ENCODE measurements around the gene CAMK1D. TPM values are rescaled to one million over a fixed set of nuclear protein-coding genes. Genes with fewer than 3 reads are reported as not detected.

Gene CAMK1D
- total RNA-seq, 1 experiment from 2014 or later: 10.2 TPM

DNA sequence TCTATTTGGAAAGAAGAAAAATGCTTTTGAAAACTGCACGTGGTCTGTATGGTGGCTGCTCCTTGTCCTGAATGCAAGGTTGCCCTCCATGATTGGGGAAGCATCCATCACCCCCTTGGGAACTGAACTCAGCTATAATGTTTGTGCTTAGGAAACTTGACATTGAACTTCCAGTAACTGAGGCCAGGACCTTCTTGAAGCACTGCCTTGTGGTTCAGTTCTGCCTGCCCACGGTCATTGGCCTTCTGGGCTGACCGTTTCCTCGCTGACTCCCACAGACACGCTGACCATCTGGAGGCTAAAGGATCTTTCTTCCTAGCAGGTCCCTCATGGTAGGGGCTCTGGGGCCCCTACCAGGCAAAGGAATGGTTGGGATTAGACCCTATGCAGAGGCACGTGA lies 247.8 kb downstream of the CAMK1D start:
- DNase-seq (ENCODE audit: low spot score): no peak

GRCh38 chr10:12597788-12598765 lies 248.7 kb downstream of the CAMK1D start:
- TF ChIP-seq GABPB1 (CRISPR knock-in tag; IDR thresholded peaks at IDR 0.05) (no peak), RORB (CRISPR knock-in tag; IDR thresholded peaks at IDR 0.05) (no peak), KAT7 (CRISPR knock-in tag; IDR thresholded peaks at IDR 0.05; ENCODE audit: borderline replicate concordance) (no peak), RELA (CRISPR knock-in tag; IDR thresholded peaks at IDR 0.05; ENCODE audit: borderline replicate concordance) (no peak), ZNF425 (CRISPR knock-in tag; conservative IDR thresholded peaks at IDR 0.05) (no peak), MXD4 (CRISPR knock-in tag; IDR thresholded peaks at IDR 0.05; ENCODE audit: borderline replicate concordance) (no peak)
- no peak for DNase-seq (ENCODE audit: low spot score)
- ChIA-PET POLR2A (interaction anchor here (0.6 kb wide), 1 partner anchor 359 kb away, joined by 3 read pairs; no protein-coding TSS in a partner anchor), CTCF (no interaction called here)
- peaks cover under 1% of the 10 kb centered on the region for H3K4me1 Mint-ChIP-seq
- peaks cover 22% of the 10 kb centered on the region for H3K36me3 Mint-ChIP-seq
- peaks cover 39% of the 10 kb centered on the region for H3K9me3 Mint-ChIP-seq
- no peak overlapping the region for H3K4me3 Mint-ChIP-seq
- no peaks in the 10 kb centered on the region for H3K27me3 Mint-ChIP-seq (ENCODE audit: low read depth)
- no peak overlapping the region for H3K27ac Mint-ChIP-seq
- ATAC-seq: no peak

More for the DNA sequence above, 247.8 kb downstream of the CAMK1D start:
- H3K4me3 Mint-ChIP-seq: no peak overlapping the region
- ATAC-seq: no peak
- CTCF ChIA-PET: no interaction called here
- no peaks in the 10 kb centered on the region for H3K4me1 Mint-ChIP-seq
- TF ChIP-seq, protein P1, sequence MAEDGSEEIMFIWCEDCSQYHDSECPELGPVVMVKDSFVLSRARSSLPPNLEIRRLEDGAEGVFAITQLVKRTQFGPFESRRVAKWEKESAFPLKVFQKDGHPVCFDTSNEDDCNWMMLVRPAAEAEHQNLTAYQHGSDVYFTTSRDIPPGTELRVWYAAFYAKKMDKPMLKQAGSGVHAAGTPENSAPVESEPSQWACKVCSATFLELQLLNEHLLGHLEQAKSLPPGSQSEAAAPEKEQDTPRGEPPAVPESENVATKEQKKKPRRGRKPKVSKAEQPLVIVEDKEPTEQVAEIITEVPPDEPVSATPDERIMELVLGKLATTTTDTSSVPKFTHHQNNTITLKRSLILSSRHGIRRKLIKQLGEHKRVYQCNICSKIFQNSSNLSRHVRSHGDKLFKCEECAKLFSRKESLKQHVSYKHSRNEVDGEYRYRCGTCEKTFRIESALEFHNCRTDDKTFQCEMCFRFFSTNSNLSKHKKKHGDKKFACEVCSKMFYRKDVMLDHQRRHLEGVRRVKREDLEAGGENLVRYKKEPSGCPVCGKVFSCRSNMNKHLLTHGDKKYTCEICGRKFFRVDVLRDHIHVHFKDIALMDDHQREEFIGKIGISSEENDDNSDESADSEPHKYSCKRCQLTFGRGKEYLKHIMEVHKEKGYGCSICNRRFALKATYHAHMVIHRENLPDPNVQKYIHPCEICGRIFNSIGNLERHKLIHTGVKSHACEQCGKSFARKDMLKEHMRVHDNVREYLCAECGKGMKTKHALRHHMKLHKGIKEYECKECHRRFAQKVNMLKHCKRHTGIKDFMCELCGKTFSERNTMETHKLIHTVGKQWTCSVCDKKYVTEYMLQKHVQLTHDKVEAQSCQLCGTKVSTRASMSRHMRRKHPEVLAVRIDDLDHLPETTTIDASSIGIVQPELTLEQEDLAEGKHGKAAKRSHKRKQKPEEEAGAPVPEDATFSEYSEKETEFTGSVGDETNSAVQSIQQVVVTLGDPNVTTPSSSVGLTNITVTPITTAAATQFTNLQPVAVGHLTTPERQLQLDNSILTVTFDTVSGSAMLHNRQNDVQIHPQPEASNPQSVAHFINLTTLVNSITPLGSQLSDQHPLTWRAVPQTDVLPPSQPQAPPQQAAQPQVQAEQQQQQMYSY (CRISPR knock-in tag; IDR thresholded peaks at IDR 0.05): no peak
- TF ChIP-seq PRRX2 (CRISPR knock-in tag; IDR thresholded peaks at IDR 0.05): no peak
- no peak for TF ChIP-seq ZNF425 (CRISPR knock-in tag; conservative IDR thresholded peaks at IDR 0.05)
- no peak for TF ChIP-seq IRF2 (CRISPR knock-in tag; IDR thresholded peaks at IDR 0.05; ENCODE audit: borderline replicate concordance, low read depth)
- TF ChIP-seq GABPB1 (CRISPR knock-in tag; IDR thresholded peaks at IDR 0.05): no peak
- TF ChIP-seq TP53 (CRISPR knock-in tag; IDR thresholded peaks at IDR 0.05): no peak
- TF ChIP-seq SMAD4 (CRISPR knock-in tag; IDR thresholded peaks at IDR 0.05): no peak
- no peak for TF ChIP-seq GTF2I (CRISPR knock-in tag; conservative IDR thresholded peaks at IDR 0.05)
- TF ChIP-seq ATF1 (CRISPR knock-in tag; IDR thresholded peaks at IDR 0.05): no peak
- TF ChIP-seq RORB (CRISPR knock-in tag; IDR thresholded peaks at IDR 0.05): no peak
- TF ChIP-seq, protein P2, sequence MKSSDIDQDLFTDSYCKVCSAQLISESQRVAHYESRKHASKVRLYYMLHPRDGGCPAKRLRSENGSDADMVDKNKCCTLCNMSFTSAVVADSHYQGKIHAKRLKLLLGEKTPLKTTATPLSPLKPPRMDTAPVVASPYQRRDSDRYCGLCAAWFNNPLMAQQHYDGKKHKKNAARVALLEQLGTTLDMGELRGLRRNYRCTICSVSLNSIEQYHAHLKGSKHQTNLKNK (CRISPR knock-in tag; IDR thresholded peaks at IDR 0.05): no peak
- POLR2A ChIA-PET: no interaction called here
- H3K27ac Mint-ChIP-seq: no peak overlapping the region
- no peaks in the 10 kb centered on the region for H3K27me3 Mint-ChIP-seq (ENCODE audit: low read depth)
- H3K36me3 Mint-ChIP-seq: peaks cover 22% of the 10 kb centered on the region
- peaks cover 39% of the 10 kb centered on the region for H3K9me3 Mint-ChIP-seq

Measured in WTC11 (cell line).